ENCODE results near the gene KCNQ4.

The KCNQ4 gene

DNA sequence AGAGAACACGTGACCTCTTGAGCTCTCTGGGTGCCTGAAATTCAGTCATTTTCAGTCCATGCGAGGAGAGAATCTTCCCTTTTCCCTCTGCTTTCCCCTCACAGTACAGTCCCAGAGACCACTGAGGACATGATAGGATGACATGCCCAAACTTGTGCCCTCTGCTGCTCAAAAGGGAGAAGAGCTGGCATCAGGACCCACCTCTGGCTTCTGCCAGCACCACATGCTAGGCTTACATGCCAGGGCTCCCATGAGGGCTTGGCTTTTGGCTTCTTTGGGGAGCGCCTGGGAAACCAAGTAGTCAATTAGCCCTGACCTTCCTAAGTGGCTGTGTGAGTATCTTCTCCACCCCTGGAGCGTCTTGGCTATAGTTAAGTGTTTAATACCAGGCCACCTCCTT lies 13.8 kb upstream of the KCNQ4 start:
- no peak overlapping the region for H3K4me3 ChIP-seq (replicated peaks; ENCODE audit: insufficient read depth, low read length)
- H3K27ac ChIP-seq (replicated peaks): no peak overlapping the region
- TF ChIP-seq, protein P1, sequence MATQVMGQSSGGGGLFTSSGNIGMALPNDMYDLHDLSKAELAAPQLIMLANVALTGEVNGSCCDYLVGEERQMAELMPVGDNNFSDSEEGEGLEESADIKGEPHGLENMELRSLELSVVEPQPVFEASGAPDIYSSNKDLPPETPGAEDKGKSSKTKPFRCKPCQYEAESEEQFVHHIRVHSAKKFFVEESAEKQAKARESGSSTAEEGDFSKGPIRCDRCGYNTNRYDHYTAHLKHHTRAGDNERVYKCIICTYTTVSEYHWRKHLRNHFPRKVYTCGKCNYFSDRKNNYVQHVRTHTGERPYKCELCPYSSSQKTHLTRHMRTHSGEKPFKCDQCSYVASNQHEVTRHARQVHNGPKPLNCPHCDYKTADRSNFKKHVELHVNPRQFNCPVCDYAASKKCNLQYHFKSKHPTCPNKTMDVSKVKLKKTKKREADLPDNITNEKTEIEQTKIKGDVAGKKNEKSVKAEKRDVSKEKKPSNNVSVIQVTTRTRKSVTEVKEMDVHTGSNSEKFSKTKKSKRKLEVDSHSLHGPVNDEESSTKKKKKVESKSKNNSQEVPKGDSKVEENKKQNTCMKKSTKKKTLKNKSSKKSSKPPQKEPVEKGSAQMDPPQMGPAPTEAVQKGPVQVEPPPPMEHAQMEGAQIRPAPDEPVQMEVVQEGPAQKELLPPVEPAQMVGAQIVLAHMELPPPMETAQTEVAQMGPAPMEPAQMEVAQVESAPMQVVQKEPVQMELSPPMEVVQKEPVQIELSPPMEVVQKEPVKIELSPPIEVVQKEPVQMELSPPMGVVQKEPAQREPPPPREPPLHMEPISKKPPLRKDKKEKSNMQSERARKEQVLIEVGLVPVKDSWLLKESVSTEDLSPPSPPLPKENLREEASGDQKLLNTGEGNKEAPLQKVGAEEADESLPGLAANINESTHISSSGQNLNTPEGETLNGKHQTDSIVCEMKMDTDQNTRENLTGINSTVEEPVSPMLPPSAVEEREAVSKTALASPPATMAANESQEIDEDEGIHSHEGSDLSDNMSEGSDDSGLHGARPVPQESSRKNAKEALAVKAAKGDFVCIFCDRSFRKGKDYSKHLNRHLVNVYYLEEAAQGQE (IDR thresholded peaks at IDR 0.05; ENCODE audit: insufficient replicate concordance, low read depth): no peak
- TF ChIP-seq GABPA (IDR thresholded peaks at IDR 0.05; ENCODE audit: low read depth): no peak
- TF ChIP-seq, protein P2, sequence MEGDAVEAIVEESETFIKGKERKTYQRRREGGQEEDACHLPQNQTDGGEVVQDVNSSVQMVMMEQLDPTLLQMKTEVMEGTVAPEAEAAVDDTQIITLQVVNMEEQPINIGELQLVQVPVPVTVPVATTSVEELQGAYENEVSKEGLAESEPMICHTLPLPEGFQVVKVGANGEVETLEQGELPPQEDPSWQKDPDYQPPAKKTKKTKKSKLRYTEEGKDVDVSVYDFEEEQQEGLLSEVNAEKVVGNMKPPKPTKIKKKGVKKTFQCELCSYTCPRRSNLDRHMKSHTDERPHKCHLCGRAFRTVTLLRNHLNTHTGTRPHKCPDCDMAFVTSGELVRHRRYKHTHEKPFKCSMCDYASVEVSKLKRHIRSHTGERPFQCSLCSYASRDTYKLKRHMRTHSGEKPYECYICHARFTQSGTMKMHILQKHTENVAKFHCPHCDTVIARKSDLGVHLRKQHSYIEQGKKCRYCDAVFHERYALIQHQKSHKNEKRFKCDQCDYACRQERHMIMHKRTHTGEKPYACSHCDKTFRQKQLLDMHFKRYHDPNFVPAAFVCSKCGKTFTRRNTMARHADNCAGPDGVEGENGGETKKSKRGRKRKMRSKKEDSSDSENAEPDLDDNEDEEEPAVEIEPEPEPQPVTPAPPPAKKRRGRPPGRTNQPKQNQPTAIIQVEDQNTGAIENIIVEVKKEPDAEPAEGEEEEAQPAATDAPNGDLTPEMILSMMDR (IDR thresholded peaks at IDR 0.05; ENCODE audit: insufficient read depth, low read length): no peak
- no peak for TF ChIP-seq POLR2AphosphoS5 (IDR thresholded peaks at IDR 0.05; ENCODE audit: low read depth)
- no peak for TF ChIP-seq SPI1 (IDR thresholded peaks at IDR 0.05; ENCODE audit: borderline replicate concordance, low read depth)
- no peak for DNase-seq (ENCODE audit: low read depth in 1 of 2, low spot score in 1 of 2)
- H3K27me3 ChIP-seq (ENCODE audit: insufficient read depth, poor library complexity, severe bottlenecking): no peaks in the 10 kb centered on the region

GRCh38 chr1:40770296-40771070 lies 13.1 kb upstream of the KCNQ4 start:
- TF ChIP-seq POLR2AphosphoS5 (IDR thresholded peaks at IDR 0.05; ENCODE audit: low read depth) (no peak), SPI1 (IDR thresholded peaks at IDR 0.05; ENCODE audit: borderline replicate concordance, low read depth) (no peak), GABPA (IDR thresholded peaks at IDR 0.05; ENCODE audit: low read depth) (no peak)
- TF ChIP-seq, protein P1 (IDR thresholded peaks at IDR 0.05; ENCODE audit: insufficient replicate concordance, low read depth): no peak
- TF ChIP-seq, protein P2 (IDR thresholded peaks at IDR 0.05; ENCODE audit: insufficient read depth, low read length): no peak
- no peak for DNase-seq (ENCODE audit: low read depth in 1 of 2, low spot score in 1 of 2)
- no peak overlapping the region for H3K4me3 ChIP-seq (replicated peaks; ENCODE audit: insufficient read depth, low read length)
- H3K27ac ChIP-seq (replicated peaks): no peak overlapping the region
- no peaks in the 10 kb centered on the region for H3K27me3 ChIP-seq (ENCODE audit: insufficient read depth, poor library complexity, severe bottlenecking)

- no peaks in the 10 kb centered on the region for H3K27me3 ChIP-seq (ENCODE audit: insufficient read depth, poor library complexity, severe bottlenecking)
- TF ChIP-seq, protein P1 (IDR thresholded peaks at IDR 0.05; ENCODE audit: insufficient replicate concordance, low read depth): no peak
- no peak for TF ChIP-seq SPI1 (IDR thresholded peaks at IDR 0.05; ENCODE audit: borderline replicate concordance, low read depth)
- no peak overlapping the region for H3K4me3 ChIP-seq (replicated peaks; ENCODE audit: insufficient read depth, low read length)
- no peak for DNase-seq (ENCODE audit: low read depth in 1 of 2, low spot score in 1 of 2)
- H3K27ac ChIP-seq (replicated peaks): no peak overlapping the region
These were observed 11.2 kb upstream of the KCNQ4 start for GRCh38 chr1:40772146-40772955.
